Hematopoietic multipotent progenitor cell treated with erythropoietin and hydrocortisone succinate and interleukin-3 and kit ligand, for 4 days (in vitro differentiated cells): ENCODE data around the gene CEP135.
"Not testable (repeated sequence)": the region's sequence is repeated elsewhere in the genome, so short reads cannot be mapped to it uniquely, and the experiment has no call there.

Experiments used
- DNase-seq: peaks from one replicate; pipeline ENCODE4 v3.0.0-alpha.2; 2015

The CEP135 gene

DNA sequence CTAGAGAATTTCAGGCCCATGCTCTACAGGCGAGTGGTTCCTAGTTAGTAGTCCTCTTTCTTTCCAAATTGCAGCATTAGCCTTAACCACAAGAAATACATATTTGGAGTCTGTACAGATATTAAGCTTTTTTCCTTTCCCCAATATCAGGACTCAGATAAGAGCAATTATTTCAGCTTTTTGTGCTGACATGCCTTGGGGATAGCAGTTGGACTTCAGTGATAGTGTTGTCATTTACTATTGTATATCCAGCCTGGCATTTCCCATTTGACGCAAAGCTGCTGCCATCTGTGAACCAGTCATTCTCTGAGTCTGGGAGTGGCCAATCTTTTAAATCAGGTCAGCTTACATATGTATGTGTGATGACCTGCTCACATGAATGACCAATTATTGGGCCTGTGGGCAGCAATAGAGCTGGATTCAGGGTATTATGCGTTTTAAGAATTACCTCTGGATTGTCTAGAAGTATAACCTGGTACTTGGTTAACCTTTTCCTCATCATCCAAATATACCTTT is 6.8 kb upstream of the CEP135 start:
- no peak for DNase-seq

DNA sequence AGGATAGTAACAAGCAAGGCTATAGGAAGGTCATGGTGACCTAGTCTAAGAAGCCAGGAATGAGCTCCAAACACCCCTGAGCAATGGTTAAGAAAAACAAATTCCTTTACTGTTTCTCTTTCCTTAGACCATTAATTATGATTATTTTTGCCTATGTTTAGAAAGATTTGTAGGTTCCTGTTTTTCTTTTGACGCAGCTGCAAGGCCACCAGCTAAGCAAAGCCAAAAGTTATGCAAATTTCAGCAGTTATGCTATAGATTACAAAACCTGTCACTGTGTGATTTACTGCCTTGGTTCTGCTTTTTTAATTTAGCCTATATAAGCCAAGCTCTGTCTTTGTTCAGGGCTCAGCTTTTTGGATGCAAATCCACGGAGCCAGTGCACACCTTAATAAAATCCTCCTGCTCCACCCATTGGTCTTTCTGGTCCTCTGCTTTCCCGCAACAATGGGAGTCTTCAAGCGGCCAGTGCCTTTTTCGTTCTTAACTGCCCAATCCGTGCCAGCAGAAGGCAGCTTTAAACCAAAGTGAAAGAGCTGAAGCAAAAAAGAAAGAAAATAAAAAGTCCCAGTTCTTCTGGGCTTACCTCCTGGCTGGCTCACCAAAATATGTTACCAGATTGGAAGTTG is 1.4 kb upstream of the CEP135 start:
- peak; percentile 90 for DNase-seq

- DNase-seq: peak; percentile 78
Measured at GRCh38 chr4:55947912-55948725, 626 bp upstream of the CEP135 start.

DNA sequence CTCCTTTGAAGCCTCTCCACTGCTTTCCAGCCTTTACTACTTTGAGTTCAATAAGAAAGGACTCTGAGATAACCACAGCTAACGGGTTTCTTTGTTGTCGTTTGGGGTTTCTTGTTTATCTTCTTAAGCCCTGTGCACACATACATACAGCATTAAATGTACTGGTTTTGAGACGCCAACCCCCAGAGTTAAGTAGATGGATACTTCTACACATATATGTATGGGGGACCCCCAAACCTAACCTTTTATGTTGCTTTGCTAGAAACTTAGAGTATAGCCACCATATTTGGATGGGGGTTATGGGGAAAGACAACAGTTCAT is 697 bp downstream of the CEP135 start:
- DNase-seq: no peak

DNA sequence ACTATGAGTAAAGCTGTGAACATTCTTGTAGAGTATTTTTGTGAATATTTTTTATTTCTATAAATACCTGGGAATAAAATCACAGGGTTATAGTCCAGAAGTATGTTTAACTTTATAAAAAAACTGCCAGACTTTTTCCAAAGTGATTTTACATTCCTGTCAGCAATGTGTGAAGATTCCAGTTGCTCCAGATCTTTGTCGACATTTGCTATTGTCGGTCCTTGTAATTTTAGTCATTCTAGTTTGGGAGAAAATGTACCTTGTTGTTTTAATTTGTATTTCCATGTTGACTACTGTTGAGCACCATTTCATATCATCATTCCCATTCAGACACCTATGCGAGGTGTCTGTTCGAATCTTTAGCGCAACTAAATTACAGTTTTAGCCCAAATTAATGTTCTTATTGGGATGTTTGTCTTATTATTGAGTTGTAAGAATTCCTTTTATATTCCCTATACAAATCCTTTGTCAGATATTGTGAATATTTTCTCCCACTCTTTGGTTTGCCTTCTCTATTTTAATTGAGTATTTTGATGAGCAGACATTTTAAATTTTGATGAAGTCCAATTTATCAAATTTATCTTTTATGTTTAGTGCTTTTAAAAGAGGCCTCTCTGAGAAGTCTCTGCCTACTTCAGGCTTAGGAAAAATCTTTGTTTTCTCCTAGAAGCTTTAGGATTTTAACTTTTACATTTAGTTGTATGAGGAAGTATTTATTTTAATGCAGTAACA is 2.6 kb downstream of the CEP135 start:
- no peak for DNase-seq

GRCh38 chr4:55955710-55956109 is 7.0 kb downstream of the CEP135 start:
- no peak for DNase-seq

- DNase-seq: no peak
Measured at GRCh38 chr4:55959655-55960054, 10.9 kb downstream of the CEP135 start.

DNA sequence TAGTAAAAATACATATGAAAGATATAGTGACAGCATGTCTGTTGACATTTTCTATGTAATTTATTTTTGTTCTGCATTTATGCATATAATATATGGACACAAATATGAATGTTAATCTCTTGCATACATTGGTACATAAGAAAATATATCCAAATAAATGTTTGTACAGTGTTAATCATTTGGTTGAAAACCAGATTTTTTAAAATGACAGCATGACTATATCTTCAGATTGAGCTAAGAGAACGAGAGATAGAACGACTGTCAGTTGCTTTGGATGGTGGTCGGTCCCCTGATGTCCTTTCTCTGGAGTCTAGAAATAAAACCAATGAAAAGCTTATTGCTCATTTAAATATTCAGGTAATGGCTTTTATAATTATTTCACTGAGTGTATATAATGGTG is 15.3 kb downstream of the CEP135 start:
- no peak for DNase-seq

- peak; percentile 85 for DNase-seq
Measured at GRCh38 chr4:55965585-55965984, 16.8 kb downstream of the CEP135 start.

- DNase-seq: not testable (repeated sequence)
Measured at GRCh38 chr4:55966324-55966723, 17.6 kb downstream of the CEP135 start.

- DNase-seq: no peak
Measured at GRCh38 chr4:55967376-55967775, 18.6 kb downstream of the CEP135 start.

DNA sequence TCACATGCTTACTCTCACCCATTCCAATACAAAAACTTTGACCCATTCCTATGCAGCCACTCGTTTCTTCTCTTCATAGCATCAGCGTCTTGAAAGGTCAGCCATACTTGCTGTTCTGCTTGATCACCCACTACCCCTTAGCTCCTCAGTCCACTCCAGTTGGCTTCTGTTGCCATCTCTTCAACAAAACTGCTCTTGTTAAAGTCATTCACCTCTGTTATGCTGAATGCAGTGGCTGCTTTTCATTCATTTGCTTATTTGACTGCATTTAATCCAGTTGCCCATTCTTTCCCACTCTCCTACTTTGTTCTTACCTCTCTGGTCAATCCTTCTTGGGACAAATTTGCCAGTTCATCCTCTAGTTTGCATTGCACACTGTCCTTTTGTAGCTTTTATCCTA is 24.9 kb downstream of the CEP135 start:
- no peak for DNase-seq

DNA sequence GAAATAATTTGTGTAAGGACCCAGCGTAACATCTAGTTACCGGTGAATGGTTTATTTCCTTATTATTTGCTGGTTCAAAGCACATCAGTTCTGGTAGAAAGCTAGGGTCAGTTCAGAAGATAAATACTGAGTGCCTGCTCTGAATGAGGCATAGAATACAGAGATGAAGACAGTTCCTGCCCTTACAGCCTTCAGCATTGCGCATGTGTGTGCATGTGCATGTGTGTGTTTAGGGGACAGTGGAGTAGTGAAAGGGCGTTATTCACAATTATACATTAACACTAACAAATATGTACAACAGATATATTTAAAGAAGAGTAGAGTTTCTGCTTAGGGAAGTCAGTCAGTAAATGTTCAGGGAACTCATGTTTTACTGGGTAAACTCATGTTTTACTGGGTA is 29.1 kb downstream of the CEP135 start:
- no peak for DNase-seq

- DNase-seq: no peak
Measured at GRCh38 chr4:55979562-55979961, 30.8 kb downstream of the CEP135 start.

DNA sequence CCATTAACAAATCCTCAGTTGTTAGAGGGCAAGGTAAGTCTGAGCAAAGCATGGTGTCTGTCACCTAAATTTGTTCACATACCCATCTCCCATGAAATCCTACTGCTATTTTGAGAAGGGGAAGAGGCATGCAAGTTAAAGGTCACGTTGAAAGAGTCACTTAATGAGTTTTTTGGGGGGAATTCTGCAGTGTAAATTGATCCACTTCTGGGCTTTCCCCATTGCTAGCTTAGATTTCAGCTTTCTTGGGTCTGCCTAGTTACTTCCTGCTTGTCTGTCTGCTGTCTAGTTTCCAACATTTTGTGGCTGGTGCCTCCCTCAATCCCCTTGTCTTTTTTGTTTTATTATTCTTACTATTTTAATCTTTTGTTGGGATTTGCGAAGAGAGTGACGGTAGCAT is 32.0 kb downstream of the CEP135 start:
- no peak for DNase-seq

DNA sequence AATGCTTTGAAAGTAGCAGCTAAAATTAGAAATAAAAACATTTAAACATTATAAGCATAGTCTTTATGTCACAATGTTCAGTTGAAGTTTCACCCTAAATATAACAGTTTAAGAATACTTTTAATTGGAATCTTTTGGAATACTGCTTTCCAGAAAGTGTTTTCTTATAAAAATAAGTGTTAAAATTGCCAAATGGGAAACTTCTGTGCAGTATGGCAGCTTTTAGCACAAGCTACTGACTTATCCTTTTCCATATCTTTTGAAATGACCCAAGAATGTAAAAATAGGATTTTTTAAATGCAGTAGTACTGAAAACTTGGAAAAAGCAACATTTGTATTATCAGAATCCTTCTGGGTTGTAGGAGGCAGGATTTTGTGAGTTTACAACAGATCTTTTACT is 34.2 kb downstream of the CEP135 start:
- DNase-seq: no peak

DNA sequence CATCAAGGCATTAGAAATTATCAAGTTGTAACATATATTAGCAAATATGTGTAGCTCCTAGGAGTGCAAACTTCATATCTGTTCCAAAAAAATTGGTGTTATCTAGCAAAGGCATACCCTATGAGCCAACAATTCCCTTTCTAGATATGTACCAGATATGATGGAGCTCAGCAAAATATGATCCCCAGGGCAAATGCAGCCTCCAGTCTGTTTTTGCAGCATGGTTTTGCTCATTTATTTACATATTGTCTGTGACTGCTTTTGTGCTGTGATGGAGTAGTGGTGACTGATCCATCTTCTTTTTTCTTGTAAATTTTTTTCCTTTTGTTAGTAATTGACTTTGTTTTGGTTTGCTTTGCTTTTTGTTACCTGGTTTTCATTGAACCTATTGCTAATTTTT is 41.0 kb downstream of the CEP135 start:
- DNase-seq: peak; percentile 46

DNA sequence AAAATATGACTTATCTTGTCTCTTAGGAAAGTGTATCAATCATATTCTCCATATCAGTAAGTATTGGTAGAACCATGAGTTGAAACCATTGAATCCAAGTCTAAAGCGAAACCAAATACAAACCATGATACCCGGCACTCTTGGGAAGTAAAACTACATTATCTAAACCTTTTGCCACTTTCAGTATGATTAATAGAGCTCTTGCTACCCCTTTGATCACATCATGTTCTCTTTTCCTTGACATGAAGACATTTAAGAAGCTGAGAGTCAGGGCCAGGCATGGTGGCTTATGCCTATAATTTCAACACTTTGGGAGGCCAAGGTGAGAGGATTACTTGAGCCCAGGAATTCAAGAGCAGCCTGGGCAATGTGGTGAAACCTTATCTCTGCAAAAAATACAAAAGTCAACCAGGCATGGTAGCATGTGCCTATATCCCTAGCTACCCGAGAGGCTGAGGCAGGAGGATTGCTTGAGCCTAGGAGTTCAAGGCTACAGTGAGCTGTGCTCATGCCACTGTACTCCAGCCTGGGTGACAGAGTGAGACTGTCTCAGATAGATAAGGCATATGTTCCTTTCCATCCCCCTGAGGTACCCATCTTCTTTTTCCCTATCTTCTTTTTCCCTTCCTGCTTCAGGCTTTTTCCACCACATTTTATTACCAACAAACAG is 45.4 kb downstream of the CEP135 start:
- DNase-seq: peak; percentile 42

- no peak for DNase-seq
Measured at GRCh38 chr4:55996646-55997045, 47.9 kb downstream of the CEP135 start.

DNA sequence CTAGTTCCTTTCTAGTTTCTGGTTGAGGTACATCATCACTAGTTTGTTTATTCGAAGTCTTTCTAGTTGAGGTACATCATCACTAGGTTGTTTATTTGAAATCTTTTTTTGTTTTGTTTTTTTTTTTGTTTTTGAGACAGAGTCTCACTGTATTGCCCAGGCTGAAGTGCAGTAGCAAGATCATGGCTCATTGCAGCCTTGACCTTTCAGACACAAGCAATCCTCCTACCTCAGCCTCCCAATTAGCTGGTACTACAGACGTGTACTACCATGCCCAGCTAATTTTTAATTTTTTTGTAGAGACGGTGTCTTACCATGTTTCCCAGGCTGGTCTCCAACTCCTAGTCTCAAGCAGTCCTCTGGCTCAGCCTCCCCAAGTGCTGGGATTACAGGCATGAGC is 54.9 kb downstream of the CEP135 start:
- no peak for DNase-seq

DNA sequence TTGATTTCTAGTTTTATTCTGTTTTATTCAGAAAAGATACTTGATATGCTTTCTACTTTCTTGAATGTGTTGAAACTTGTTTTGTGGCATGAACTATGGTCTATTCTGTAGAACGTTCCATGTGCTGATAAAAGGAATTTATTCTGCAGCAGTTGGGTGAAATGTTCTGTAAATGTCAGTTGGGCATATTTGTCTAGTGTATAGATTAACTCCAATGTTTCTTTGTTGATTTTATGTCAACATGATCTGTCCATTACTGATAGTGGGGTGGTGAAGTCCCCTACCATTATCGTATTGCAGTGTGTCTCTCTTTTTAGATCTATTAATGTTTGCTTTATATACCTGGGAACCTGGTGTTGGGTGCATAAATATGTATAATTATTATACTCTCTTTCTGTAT is 55.5 kb downstream of the CEP135 start:
- DNase-seq: no peak

- no peak for DNase-seq
Measured at GRCh38 chr4:56007154-56007553, 58.4 kb downstream of the CEP135 start.

GRCh38 chr4:56008206-56008605 is 59.5 kb downstream of the CEP135 start:
- no peak for DNase-seq
